DMS153 (cell line): ENCODE results near the gene PPP1R1B.
A peak's percentile ranks its signal among the peaks of the same experiment; 100 is the strongest.
"Not testable (repeated sequence)": the region's sequence is repeated elsewhere in the genome, so short reads cannot be mapped to it uniquely, and the experiment has no call there.

ENCODE experiments used
- DNase-seq: peaks from one replicate; lab custom pipeline; 2025; lab: John Stamatoyannopoulos, UW

PPP1R1B gene

DNA sequence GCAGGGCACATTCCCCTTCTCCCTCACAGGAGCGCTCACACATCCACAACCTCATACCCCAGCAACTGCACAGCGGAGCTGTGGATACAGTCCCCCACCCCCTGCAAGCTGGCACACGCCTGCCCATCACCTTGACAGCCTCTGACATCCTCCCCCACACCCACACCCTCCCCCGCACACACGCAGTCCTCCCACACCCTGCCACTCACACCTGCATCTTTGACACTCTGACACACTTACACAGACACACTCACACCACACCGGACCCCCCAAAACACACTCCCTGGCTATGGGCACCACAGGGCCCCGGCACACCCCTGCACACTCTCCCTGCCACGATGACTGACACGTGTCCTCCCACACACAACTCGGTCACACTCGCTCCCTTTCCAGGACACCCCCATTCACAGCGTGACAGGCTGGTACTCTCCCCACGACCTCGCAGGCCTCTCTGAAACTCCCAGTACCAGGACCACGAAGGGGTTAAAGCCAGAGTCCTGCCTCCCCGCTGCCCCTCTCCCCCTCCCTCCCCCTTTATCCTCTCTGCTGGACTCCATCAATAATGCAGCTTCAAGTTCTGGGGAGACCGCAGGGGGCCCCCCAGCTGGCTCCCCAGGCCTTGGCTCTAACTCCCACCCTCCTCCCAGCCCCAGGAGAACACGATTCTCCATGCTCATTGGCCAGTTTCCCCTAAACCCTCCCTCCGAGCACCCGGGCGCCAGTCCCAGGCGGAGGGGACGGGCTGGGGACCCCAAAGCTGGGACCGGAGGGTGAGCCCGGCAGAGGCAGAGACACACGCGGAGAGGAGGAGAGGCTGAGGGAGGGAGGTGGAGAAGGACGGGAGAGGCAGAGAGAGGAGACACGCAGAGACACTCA, at the start of gene PPP1R1B:
Gene PPP1R1B, plus strand, starts transcription at position 782 of the 876 bp plus-strand sequence. CDS start 441 bp downstream, outside the sequence.
- no peak for DNase-seq

GRCh38 chr17:39578272-39578671, 48.5 kb upstream of the PPP1R1B start:
- no peak for DNase-seq

DNA sequence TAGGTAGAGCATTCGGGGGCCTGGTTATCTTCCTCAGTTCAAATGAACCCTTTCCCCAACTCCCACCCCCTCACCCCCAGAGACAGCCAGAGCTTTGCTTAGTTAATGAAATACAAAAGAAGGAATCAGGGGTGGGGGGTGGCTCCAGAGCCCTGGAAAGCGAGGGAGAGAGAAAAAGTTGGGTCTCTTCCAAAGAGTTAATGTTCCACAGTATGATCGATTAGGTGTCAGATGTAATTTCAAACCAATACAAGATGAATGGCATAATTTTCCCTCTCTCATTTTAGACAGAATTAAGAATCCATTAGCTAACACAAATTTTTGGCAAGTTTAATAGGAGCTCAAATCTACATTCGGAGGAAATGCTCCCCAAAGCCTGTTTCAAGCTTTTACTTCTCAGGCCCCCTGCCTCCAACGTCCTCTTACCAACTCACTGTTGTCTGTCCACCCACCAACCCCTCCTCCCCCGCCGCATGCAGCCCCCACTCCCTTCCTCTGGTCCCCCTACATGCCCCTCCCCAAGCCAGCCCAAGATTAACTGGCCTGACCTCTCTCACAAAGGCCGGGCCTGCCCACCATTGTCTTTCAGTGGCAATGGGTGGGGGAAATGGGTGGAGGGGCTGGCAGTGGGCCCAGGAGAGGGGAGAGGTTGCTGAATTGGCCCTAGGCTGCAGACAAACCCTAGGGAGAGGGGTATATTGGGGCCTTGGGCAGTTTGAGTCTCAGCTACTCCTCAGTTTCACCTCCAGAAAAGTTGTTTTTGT, 47.3 kb upstream of the PPP1R1B start:
- DNase-seq, result no peak

GRCh38 chr17:39580082-39580468, 46.7 kb upstream of the PPP1R1B start:
- DNase-seq, result no peak

DNA sequence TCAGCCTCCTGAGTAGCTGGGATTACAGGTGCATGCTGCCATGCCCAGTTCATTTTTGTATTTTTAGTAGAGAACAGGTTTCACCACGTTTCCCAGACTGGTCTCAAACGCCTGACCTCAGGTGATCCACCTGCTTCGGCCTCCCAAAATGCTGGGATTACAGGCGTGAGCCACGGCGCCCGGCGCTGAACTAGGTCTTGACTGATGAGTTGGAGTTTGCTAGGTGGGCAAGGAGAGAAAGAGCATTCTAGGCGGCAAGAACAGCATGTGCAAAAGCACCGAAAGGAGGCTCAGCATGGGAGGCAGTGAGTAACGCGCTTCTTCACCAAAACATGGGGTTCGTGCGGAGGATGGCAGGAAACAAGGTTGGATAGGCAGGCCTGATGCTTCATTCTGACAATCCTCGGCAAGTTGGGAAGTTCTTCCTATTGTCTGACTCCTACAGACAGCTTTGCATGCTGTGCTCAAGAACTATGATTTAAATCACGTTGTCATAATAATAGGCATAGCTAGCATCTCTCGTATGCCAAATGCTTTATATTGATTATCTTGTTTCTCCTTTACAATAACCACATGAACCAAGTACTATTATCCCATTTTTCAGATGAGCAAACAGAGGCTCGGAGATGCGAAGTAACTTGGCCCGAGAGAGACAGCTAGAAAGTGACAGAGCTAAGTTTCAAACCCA, 45.5 kb upstream of the PPP1R1B start:
- no peak for DNase-seq

DNA sequence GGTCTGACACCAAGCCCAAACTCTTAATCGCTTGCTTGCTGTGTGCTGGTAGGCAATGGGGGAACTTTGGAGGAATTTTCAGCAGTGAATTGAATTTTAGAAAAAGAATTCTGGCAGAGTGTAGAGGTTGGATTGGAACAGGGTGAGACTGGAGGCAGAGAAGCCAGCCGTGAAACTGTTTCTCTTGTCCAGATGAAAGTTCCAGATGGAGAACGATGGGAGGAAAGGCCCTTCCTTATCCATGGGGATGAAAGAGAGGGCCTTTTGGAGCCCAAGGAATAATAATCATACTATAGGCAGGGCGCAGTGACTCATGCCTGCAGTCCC, 45.0 kb upstream of the PPP1R1B start:
- DNase-seq, result no peak

DNA sequence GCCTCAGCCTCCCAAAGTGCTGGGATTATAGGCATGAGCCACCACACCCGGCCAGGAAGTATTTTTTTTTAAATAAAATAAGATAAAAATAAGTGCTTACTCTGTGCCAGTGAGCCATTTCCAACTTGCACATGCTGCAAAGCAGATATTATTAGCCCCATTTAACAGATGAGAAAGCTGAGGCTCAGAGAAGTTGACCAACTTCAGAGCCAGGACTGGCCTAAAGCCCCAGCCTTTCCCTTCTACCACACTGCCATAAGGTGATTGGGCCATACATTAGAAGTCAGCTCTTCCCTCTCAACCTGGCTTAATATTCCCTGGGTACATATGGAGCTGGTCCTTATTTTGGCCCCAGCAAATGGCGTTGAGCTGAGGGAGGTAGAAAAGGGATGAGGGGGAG, 44.1 kb upstream of the PPP1R1B start:
- no peak for DNase-seq

- not testable (repeated sequence) for DNase-seq
These were observed 36.6 kb upstream of the PPP1R1B start for GRCh38 chr17:39590180-39590579.

DNA sequence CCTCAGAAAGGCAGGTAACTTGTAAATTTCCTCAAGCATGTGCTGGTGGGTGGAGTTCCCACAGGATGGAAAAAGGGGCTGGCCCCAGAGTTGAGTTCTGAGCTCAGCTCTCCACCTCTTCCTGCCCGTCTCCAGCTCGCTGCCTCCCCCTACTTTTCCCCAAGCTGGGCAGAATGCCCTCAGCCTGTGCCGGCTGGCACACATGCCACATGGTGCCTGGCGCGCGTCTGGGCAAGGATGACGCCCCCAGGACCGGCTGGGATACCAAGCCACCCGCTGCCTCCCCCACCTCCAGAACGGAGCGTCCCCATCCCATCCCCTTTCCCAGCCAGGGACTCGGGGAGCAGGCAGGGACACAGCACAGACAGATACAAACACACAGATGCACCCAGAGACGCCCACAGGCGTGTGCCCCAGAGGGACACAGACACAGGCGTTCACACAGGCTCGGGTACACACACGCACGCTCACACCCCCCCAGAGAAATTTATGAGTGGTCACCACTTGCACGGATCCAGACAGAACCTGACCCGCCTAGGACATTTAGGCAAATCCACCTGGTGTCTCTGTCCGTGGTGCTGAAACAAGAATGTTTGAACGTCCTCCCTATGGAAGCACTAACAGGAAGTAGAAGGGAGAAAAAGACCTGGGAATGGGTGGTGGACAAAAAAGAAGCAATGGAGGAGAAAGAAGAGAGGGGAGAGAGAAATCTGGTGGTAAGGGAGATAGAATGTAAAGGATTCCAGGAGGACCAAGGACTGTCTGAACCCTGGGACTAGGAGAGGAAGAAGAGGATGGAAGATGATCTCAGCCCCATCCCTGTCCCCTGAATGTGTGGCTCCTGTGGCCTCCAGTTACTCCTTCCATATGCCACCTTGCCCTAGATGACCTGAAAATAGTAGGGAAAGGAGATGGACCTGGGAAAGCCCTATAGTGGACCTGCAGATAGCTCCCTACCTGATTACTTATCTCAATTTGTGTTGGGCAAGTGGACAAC, 34.5 kb upstream of the PPP1R1B start:
- DNase-seq, result peak; percentile 76

DNA sequence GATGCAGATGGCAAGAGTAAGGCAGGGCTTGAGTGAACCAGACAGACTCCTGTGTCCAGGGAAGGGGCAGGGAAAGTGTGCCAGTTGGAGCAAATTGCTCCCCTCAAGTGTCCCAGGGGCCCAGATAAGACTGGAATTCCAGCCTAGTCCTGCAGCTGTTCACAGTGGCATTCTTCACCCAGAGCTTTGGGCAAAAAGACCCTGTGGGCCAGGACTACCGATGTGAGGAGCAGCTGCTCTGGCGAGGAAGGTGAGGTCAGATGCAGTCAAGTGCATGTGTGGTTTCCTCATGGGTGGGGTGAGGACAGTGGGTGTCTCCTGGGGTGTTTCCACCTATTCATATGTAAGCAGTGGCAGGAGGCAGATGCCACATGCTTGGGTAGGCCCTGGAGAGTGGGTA, 33.4 kb upstream of the PPP1R1B start:
- no peak for DNase-seq

DNA sequence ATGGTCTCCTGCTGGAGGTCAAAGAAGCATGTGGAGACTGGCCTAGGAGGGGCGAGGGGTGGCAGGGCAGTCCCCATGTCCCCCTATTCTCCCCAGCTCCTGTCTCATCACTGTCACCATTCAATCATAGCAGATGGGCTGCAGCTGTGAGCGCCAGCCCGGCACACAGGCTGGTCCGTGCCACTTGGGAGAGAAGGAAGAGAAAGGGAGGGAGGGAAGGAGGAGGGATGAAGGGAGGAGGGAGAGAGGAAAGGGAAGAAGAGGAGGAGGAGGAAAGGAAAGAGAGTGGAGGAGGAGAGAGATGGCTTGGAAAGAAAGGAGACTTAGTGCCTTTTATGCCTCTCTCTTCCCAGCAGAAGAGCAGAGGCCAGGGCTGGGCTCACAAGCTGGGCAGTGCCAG, 31.5 kb upstream of the PPP1R1B start:
- DNase-seq, result no peak

GRCh38 chr17:39595928-39596510, 30.7 kb upstream of the PPP1R1B start:
- DNase-seq, result no peak

DNA sequence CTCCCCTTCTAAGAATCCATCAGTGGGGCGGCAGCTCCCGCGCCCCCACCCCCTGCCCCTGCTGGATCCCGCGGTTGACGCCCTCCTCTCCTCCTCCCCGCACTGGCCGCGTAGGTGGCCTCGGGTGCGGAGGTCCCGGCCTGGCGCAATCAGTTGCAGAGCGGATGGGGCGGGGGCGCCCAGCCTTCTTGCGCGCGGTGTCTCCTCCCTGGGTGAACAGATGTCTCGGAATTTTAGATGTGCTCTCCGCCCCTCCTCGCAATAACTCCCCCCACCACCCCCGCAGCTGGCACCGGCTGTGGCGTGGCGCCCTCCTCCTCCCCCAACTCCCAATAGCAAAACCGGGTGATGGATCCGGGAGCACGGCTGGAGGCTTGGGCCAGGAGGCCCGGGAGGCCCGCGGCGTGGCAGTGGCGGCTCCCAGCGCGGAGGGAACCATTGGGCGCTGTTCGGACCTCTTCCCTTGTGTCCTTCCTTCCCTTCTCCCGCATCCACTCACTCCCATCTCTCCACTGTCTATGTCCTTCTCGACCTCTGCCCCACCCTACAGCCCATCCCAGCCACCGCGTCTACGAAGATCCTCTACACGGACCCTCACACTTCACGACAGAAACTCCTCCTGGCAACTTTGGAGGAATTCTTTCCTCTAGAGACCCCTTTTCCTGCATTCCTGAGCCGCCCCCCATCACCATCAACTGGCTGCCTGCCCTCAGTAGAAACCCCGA, 30.0 kb upstream of the PPP1R1B start:
- no peak for DNase-seq

DNA sequence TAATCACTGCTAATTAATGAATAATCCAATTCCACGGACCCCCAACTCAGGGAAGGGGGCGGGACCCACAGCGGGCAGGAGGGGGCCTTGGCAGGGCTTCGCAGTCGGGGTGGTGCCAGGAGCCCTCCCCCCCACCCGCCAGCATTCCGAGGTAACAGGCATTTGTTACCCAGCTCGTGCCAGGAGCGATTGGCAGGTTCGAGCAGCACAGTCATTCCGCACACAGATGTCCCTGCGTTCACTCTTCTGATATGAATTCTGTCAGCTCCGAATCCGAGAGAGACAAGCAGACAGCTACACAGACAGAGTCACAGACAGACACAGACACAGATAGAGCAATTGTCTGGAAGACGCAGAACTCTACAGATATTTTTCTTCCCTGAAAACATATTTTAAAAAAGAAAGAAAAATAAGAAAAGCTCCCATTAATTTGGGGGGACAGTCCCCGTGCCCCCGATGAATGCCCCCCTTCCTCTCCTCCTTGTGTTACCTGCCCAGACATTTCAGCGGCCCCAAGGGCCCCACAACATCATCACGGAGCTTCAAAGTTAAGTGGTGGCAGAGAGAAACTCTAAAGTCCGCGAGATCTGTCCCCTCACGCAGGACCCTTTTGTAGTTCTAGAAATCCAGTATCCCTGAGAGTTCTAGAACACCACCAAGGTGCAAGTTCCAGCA, 29.2 kb upstream of the PPP1R1B start:
- DNase-seq, result no peak

- no peak for DNase-seq
These were observed 28.7 kb upstream of the PPP1R1B start for GRCh38 chr17:39598047-39598481.

DNA sequence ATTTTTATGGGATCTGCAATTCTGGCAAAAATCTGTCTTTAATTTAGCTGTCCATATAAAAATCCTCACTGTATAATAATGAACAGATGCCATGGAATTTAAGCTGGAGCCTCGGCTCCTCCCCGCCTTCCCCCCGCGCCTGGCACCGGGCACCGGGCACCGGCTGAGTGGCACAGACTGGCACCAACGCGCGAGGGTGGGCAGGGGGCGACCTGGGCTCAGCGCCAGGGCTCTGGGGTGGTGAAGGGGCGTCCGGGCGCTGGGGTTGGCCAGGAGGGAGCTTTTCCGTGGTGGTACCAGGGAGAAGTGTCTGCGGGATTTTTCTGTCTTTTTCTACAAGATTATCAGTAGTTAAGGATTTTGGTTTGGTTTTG, 28.1 kb upstream of the PPP1R1B start:
- no peak for DNase-seq

- DNase-seq, result no peak
These were observed 27.6 kb upstream of the PPP1R1B start for GRCh38 chr17:39599004-39599664.

DNA sequence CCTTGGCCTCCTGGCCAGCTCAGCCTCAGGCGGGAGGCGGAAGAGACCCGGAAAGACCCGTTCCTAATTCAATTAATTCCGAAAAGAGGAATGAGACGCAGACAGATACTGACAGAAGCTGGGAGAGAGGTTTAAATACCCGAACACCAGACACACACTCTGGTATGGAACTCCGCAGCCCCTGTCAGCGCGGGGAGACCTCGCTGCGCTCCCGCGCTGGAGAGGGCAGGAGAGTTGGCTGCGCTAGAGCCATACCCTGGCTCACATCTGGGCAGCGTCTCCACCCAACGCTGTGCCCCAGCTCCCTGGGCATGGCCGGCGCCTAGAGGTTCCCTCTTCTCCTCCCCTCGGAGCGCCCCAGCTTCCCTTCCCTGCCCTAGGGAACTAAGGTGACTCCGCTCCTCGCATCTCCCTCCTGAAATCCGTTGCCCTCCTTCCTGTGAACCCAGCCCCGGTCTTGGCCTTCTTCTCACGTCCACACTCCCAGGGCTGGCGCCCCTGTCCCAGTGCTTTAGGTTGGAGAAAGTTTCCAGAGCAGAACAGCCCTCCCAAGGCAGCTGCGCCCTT, 27.0 kb upstream of the PPP1R1B start:
- DNase-seq, result no peak
